Stimulated activated CD4-positive, alpha-beta T cell treated with anti-CD3 and anti-CD28 coated beads, Interleukin-15, amount 100 ng/mL, for 1 hour (primary cell): ENCODE results near the gene IPO13.

Source experiments
- DNase-seq, 2 donors: peaks; one replicate each; pipeline ENCODE4 v3.0.0-alpha.2; 2020; ENCODE audit warnings: low read depth in 1 of 2, low spot score in 1 of 2

The IPO13 gene, protein sequence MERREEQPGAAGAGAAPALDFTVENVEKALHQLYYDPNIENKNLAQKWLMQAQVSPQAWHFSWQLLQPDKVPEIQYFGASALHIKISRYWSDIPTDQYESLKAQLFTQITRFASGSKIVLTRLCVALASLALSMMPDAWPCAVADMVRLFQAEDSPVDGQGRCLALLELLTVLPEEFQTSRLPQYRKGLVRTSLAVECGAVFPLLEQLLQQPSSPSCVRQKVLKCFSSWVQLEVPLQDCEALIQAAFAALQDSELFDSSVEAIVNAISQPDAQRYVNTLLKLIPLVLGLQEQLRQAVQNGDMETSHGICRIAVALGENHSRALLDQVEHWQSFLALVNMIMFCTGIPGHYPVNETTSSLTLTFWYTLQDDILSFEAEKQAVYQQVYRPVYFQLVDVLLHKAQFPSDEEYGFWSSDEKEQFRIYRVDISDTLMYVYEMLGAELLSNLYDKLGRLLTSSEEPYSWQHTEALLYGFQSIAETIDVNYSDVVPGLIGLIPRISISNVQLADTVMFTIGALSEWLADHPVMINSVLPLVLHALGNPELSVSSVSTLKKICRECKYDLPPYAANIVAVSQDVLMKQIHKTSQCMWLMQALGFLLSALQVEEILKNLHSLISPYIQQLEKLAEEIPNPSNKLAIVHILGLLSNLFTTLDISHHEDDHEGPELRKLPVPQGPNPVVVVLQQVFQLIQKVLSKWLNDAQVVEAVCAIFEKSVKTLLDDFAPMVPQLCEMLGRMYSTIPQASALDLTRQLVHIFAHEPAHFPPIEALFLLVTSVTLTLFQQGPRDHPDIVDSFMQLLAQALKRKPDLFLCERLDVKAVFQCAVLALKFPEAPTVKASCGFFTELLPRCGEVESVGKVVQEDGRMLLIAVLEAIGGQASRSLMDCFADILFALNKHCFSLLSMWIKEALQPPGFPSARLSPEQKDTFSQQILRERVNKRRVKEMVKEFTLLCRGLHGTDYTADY

DNA sequence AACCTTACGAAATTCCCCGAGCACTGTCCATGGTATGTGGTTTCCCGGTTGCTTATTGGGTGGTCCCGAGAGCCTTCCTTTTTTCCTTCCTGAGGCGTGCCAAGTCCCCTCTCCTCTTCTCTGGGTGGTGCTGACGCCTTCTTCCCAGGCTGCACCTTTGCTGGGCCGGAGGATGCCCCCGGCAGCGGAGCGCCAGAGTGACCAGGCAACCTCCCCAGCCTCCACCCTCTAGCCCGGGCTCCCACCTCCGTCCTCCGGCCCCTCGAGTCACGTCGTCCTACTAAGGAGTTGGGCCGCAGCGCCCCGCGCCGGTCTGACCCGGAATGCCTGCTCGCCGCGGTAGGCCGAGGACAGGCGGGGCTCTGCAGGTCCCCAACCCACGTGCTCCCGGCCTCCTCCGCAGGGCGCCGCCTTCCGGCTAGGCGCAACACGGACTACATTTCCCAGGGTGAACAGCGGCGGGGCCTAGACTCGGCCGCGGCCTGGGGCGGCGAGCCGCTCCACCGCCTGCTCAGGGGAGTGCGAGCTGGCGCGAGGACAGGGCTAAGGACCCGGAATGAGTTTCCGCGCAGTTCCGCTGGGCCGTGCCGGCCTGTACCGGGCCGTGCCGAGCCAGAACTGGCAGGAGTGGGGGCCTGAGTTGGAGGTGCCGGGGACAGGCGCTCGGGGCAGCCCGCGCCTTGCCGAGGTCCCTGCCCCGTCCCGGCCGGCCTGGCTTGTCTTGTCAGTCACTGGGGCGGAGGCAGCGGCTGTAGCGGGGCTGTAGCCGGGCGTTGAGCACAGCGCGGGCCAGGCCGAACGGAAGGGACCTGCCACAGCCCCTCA, at the start of gene IPO13:
IPO13 (plus strand) TSS at position 715 of the 825 bp plus-strand sequence. CDS start 651 bp downstream, outside the sequence.
- peak; percentile 89 to 95 for DNase-seq

DNA sequence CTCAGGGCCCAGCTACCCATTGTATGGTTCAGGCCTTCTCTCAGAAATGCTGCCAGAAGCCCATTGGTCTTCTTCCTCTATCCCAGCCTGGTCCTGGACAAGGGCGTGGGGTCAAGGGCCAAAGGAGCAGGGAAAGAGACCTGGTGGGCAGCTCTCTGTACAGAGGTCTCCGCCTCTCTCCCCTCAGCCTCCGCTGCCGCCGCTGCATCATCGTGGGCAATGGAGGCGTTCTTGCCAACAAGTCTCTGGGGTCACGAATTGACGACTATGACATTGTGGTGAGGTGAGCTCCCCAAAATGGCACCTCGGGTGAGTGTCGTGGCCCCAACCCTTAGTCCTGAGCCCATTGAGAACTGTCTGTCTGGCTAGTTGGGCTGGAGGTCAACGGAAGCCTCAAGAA, 47.8 kb upstream of the IPO13 start:
- no peak for DNase-seq

DNA sequence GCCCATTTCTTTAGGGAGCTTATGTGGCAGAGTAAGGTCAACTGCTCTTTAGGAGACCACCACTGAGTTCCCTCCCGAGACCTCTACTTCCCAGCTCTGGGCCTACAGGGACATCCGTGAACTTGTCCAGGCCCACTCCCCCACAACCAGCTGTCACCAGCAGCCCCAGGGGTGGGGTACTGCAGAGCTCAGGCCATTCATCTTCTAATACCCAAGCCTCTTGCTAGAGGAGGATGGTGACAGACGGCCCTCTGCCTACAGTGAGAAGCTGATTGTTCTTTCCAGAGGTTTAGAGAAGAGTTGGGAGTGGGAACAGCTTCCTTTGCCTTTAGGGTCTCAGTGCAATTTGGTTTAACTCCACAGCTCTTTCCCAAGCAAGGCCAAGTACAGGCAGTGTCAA, 46.4 kb upstream of the IPO13 start:
- DNase-seq, result no peak

DNA sequence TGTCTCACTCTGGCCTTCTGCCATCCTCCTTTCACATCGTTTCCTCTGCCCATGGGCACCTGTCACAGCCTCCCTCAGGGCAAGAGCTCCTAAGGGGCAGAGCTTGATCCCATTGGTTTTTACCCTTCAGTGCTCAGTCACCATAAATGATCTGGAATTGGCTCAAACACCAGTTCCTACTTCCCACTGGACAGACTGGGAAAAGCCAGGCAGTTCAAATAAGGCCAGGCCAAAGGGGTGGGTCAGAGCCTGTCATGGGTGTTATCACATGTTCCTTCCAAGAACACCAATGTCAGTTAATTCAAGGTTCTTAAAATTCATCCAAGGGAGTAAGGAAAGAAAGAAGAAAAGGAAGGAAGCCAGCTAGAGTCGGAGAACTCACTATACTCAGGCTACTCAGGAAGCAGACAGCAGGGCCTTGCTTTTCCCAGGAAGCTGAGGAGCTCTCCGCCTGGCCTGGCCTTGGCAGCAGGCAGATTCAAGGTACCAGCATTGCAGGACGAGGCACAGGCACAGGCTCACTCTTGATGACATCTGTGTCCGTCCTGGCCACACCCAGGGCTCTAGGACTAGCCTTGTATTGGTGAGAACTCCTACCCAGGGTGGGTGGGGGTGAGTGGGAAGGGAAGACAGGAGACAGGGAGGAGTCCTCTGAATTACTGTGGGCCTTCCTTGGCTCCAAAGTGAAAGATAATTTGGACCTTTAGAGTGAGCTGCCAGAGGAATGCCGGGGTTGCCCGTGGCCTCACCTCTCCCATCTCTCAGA, 45.4 kb upstream of the IPO13 start:
- DNase-seq, result no peak

DNA sequence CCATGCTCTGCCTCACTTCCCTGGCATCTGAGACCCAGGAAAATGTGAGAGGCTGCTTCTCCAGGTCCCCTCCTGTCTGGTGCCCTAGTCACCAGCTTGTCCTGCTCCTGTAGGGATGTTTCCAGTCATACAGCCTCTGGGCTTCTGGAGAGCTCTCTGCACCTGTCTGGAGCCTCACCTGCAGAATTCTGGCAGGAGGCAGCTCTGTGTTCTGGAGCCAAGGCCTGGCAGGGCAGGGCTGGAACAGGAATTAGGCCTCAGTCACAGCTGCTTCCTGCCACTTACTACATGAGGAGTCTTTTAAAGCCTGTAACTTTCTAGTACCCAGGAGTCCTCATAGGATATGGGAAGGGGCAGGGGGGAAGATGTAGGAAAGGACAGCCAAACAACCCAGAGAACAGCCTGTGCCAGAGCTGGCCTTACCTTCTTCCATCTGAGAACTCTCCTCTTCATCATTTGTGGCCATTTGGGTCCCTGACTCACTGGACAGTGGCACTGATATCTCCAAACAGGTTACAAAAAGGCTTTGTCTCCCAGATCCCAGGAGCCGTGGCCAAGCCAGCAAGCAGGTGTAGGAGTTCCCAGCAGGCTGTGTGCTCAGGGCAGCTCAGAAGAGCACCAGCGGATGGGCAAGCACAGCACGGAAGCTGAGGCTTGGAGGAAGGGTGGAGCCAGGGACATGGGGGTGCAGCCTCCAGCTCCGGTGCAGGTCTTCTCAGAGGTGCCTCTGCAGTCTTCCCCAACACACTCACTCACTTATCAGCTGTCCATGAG, 44.5 kb upstream of the IPO13 start:
- DNase-seq, result no peak

DNA sequence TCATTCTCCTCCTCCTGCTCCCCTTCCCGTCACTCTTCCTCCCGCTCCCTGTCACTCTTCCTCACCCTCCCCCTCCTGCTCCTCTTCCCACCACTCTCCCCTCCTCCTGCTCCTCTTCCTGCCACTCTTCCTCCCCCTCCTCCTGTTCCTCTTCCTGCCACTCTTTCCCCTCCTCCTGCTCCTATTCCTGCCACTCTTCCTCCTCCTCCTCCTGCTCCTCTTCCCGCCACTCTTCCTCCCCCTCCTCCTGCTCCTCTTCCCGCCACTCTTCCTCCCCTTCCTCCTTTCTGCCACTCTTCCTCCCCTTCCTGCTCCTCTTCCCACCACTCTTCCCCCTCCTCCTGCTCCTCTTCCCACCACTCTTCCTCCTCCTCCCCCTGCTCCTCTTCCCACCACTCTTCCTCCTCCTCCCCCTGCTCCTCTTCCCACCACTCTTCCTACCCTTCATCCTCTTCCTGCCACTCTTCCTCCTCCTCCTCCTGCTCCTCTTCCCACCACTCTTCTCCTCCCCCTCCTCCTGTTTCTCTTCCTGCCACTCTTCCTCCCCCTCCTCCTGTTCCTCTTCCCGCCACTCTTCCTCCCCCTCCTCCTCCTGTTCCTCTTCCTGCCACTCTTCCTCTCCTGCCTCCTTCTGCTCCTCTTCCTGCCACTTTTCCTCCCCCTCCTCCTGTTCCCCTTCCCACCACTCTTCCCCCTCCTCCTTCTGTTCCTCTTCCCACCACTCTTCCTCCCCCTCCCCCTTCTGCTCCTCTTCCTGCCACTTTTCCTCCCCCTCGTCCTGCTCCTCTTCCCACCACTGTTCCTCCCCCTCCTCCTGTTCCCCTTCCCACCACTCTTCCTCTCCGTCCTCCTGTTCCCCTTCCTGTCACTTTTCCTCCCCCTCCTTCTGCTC, 41.8 kb upstream of the IPO13 start:
- DNase-seq, result no peak

DNA sequence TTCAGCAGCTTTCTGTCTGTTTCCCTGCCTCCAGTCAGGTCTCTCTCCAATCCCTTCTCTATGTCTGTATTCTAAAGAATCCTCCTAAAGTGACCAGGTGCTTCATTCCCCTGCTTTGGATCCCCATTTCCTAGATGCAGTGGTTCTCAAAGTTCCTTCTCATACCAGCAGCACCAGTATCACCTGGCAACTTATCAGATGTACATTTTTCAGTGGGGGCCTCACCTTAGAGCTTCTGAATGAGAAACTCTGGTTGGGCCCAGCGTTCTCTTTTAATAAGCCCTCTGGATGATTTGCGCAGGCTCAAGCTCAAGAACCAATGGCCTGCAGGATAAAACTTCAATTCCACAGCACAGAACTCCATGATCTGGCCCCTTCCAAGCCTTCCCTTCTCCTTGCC, 38.5 kb upstream of the IPO13 start:
- no peak for DNase-seq

DNA sequence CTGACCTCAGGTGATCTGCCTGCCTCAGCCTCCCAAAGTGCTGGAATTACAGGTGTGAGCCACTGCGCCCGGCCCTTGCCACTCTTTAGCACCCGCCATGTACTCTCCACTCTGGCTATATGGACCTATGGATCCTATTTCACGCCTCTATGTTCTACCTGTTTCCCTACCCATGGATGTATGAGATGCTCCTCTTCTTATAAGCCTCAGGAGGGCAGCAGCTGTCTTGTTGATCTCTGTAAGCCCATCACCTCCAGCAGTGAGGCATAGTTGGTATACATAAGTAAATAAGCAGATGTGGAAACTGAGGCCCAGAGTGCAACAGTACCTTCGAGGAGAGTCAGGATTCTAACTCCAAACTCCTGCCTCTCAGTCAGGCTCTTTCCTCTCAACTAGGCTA, 37.9 kb upstream of the IPO13 start:
- no peak for DNase-seq

DNA sequence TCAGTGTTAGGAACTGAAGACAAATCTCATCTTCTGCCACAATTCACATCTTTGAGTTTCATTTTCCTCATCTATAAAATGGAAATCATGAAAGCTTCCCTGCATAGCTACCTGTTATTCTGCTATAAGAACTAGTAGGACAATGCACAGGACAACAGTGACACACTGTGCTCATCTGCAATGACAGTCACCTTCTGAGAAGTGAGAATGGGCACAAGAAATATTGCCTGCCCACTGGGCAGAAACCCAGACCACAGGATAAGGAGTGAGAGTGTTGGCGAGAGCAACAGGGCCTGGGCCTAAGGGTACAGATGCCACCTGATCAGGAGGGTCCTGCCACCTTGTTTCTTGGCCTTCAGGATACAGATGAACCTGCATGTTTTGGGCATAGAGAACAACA, 36.4 kb upstream of the IPO13 start:
- DNase-seq, result no peak

DNA sequence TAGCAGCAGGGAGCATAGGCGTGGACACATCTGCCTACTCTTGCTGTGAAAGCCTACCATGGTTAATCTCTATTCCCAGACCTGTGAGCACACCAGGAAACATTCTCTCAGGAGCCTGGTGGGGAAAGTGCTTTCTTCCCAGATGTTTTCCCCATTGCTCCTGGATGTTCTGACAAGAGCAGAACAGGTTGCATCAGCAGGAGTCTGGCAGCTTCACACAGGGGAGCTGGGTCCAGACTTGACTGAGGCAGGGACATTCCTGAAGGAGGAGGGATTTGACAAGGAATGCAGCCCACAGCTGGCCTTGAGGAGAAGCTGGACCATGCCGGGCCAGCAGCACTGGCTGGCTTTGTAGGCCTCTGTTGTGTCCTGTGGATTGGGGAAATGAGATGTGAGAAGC, 34.1 kb upstream of the IPO13 start:
- DNase-seq, result no peak

DNA sequence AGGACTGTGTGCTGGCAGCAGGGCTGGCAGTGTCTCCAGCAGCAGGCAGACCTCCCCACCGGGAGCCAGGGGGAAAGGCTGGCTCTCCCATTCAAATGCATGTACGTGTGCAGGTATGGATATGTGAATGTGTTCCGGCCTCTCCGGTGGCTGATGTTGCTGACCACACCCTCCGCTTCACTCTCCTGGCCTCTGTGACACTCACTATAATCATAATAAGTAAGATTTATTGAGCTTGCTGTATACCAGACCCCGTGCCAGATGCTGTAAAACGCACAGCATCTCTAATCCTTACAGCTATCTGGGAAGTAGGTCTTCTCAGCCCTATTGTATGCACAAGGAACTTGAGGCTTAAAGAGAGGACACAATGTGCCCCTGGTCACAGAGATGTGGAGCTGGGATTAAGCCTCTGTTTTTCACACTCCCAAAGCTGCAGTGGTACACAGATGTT, 33.7 kb upstream of the IPO13 start:
- DNase-seq, result no peak

DNA sequence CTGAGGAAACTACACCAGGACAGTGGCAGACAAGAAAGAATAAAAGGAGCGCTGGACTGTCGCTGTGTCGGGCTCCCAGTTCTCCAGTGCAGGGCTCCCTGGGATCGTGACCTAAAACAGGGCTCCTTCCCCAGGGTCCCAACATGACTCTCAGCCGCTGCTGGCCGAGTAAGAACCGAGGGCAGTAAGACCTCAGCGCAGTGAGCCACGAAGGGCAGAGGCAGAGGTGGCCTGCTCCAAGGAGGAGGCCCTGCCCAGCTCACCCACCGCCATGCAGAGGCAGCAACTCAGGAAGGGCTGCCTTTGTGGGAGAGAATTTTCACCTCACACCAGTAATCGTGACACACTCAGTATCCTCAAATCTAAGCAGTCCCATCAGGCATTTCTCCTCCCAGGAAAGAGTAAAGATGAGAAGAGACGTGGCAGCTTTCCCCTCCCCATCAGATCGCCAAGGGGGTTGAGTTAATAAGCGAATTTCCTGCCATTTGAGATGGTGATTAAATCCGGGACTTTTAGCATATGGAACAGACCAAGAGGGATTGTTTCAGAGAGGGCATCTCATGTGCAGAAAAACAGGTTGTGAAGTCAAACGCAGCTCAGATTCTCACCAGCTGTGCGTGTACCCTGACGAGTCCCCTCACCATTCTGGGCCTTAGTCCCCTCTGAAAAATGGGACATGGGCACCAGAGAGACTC, 32.9 kb upstream of the IPO13 start:
- no peak for DNase-seq

DNA sequence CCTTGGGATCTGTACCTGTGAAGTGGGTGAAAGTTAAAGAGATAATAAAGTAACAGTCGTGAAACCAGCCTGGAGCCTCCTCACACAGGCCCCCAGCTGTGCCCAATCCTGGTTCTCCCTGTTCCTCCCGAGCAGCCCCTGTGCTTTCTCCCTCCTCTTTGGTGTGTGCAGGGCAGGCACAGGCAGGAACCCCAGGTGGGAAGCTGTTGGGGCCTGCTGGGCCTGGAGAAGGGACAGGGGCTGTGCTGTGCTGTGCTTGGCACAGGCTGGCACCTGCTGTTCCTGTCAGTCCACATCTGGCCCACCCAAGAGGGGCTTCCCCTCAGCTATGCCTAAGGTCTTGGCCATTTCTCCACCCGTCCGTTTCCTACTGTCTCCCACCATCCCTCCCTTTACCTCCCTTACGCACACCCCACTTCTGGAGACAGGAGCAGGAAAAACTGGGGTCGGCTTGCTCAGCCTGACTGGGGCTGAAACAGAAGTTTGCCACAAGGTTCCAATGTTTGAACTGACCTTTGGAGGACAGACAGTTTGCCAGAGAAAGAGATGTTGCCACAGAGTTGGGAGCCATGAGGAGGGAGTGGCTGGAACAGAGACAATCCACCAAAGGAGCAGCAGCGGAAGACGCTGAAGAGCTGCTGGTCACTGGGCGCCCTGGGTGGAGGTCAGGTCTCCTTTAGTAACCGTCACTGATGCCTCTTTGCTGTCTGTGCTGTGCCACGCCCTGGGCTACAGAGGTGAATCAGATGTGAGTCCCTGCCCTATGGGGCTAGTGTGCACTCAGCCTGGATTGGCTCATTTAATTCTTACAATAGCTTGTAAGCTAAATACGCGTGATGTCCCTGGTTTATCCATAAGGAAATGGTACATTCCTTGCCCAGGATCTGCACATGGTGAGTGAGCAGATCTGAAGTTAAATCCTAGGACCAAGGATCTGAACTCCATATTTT, 31.9 kb upstream of the IPO13 start:
- no peak for DNase-seq

DNA sequence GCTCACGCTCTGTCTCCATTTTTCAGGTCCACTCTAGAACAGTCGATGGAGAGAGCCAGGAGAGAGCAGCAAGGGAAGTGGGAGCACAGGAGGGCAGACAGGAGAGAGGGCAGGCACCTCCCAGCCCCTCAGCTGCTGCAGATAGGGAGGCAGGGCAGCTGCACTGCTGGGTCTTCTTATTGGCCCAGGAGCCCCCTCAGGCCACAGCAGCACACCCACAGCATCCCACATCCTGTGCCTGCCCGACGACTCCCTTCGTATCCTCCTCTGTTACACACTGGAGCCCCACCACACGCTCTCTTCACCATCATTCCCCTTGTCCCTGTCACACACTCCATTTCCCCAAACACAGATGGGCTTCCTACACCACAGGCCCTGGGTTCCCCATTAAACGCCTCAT, 26.8 kb upstream of the IPO13 start:
- no peak for DNase-seq

DNA sequence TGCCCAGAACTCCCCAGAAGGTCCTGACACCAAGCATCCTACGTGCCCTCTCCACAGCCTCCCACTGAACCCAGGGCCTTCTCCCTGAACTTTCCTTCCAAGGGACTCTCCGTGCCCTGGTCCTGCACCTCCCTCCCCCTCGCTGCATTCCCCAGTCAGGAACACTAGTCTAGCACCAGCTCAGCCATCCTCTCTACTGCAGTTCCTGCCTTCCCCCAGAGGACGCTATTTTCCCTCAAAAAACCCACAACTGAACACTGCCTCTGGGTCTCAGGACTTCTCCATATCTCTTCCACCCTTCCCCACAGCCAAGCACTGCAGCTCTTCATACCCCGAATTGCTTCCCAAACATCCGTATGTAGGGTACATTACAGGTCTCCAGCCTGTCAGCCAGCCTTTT, 25.7 kb upstream of the IPO13 start:
- DNase-seq, result no peak

DNA sequence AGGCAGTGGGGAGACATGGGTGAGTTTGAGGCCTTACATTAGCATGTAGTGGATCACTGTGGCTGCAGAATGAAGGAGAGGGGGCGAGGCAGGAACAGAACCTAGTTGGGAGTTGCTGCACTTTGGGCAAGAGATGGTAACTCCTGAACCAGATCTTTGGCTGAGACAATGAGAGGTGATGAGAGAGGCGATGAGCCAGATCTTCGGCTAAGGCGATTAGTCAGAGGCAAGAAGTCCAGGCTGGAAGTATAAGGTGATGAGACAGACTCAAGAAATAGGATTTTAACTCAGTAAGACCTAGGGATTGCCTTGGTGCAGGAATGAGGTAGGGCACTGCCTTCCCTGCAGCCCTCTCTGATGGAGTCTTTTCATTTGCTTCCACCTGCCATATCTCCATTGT, 22.2 kb upstream of the IPO13 start:
- DNase-seq, result no peak

DNA sequence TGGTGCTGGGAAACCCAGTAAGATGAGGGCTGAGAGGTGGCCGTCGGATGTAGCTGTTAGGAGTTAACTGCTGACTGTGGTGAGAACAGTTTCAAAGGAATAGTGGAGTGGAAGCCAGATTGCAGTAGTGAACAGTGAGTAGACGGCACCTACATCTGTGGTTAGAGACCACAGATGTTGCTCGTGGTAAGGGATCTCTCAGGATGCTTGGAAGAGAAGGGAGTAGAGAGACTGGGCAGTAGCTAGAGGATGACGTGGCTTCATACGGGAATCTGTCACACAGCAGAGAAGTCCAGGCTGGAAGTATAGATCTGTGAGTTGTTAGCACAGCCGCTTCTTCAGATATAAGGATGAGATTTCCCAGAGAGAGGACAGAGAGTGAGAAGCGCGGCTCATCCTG, 20.9 kb upstream of the IPO13 start:
- no peak for DNase-seq
